GM06990 (cell line): ENCODE data around the gene ZNF70.
"Not testable (repeated sequence)": the region's sequence is repeated elsewhere in the genome, so short reads cannot be mapped to it uniquely, and the experiment has no call there.

Experiments used
- DNase-seq: peaks from one replicate; pipeline ENCODE4 v3.0.0-alpha.2; 2011; ENCODE audit not compliant: insufficient read length; ENCODE audit errors: extremely low read depth
- H3K27me3 ChIP-seq: replicated peaks from 2 replicates; pipeline ENCODE4 v1.6.0; 2011; ENCODE audit warnings: low read length; ENCODE audit not compliant: control insufficient read depth, insufficient read depth
- H3K36me3 ChIP-seq: 2 replicates; pipeline ENCODE4 v1.5.1; 2011; ENCODE audit warnings: low read length; ENCODE audit not compliant: control insufficient read depth, insufficient read depth
- H3K4me3 ChIP-seq: replicated peaks from 2 replicates; pipeline ENCODE4 v1.5.1; 2011; ENCODE audit warnings: low read depth, mild to moderate bottlenecking, control low read depth, low read length
- TF ChIP-seq, protein P1 (sequence below): IDR thresholded peaks from 2 replicates; pipeline ENCODE4 v1.5.1; 2011; ENCODE audit warnings: low read length, control low read depth, mild to moderate bottlenecking, inconsistent platforms; ENCODE audit not compliant: insufficient read depth, poor library complexity, severe bottlenecking

Gene ZNF70

DNA sequence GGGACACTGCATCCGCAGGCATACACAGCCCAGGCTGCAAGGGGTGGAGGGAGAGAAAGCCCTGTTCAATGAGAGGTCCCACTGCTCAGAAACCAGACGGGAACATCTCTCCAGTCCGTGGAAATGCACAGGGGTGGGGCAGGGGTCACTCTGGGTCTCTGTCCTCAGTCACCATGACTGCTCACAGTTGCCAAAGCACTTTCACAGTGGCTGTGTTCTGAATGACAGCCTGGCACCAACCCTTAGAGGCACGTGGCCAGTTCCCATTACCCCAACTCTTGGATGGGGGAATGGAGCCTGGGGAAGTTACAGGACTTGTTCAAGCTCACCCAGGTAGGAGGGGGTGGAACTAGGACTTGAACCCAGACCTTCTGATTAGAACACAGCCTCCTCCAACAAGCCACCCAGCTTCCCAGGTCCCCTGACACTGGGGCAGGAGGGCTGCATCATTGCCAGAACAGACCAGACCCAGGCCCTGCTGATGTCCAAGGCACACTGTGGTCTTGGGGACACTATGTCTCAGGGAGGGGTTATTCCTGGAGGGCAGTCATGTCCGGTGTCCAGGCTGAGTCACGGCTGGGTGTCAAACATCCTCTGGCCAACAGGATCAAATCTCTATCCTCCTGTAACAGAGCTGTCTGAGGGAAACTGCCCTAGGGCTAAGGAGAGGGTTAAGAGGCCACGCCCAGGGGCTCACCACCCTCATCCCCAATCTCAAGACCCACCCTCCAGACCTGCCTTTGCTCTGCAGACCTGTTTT, 8.2 kb downstream of the ZNF70 start:
- DNase-seq = no peak
- TF ChIP-seq, protein P1, sequence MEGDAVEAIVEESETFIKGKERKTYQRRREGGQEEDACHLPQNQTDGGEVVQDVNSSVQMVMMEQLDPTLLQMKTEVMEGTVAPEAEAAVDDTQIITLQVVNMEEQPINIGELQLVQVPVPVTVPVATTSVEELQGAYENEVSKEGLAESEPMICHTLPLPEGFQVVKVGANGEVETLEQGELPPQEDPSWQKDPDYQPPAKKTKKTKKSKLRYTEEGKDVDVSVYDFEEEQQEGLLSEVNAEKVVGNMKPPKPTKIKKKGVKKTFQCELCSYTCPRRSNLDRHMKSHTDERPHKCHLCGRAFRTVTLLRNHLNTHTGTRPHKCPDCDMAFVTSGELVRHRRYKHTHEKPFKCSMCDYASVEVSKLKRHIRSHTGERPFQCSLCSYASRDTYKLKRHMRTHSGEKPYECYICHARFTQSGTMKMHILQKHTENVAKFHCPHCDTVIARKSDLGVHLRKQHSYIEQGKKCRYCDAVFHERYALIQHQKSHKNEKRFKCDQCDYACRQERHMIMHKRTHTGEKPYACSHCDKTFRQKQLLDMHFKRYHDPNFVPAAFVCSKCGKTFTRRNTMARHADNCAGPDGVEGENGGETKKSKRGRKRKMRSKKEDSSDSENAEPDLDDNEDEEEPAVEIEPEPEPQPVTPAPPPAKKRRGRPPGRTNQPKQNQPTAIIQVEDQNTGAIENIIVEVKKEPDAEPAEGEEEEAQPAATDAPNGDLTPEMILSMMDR = no peak
- Histone ChIP-seq H3K4me3 (no peak overlapping the region), H3K36me3 (no peaks in the 10 kb centered on the region; the same call in none of the 2 replicates), H3K27me3 (no peaks in the 10 kb centered on the region)

DNA sequence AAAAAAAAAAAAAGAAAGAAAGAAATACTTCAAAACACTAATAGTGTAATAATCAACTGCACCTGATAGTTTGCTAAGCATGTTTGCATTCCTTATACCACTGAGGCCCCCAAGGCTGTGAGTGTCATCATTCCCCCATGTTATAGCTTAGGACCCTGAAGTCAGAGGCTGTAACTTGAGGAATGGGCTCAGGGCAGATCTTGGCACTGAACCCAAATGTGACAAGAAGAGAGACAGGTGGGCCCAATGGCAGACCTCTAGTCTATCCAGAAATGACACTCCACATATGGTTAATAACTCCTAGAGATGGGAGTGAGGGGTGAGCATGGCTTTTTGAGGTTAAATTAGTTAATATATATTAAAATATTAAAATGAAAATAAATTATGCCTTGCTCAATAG, 13.2 kb downstream of the ZNF70 start:
- H3K27me3 ChIP-seq = no peaks in the 10 kb centered on the region
- TF ChIP-seq, protein P1 = no peak
- no peak overlapping the region for H3K4me3 ChIP-seq
- no peaks in the 10 kb centered on the region; the same call in 1 of the 2 replicates for H3K36me3 ChIP-seq
- DNase-seq = no peak

DNA sequence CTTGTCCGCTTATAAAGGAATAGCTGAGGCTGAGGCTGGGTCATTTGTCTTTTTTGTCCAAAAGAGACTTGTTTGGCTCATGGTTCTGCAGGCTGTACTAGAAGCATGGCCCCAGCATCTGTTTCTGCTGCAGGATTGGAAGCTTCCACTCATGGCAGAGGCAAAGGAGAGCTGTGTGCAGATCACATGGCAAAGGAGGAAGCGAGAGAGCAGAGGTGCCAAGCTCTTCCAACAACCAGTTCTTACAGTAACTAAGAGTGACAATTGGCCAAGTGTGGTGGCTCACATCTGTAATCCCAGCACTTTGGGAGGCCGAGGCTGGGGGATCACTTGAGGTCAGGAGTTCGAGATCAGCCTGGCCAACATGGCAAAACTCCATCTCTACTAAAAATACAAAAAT, 22.8 kb downstream of the ZNF70 start:
- H3K27me3 ChIP-seq, H3K36me3 ChIP-seq, DNase-seq, H3K4me3 ChIP-seq: not testable (repeated sequence)

DNA sequence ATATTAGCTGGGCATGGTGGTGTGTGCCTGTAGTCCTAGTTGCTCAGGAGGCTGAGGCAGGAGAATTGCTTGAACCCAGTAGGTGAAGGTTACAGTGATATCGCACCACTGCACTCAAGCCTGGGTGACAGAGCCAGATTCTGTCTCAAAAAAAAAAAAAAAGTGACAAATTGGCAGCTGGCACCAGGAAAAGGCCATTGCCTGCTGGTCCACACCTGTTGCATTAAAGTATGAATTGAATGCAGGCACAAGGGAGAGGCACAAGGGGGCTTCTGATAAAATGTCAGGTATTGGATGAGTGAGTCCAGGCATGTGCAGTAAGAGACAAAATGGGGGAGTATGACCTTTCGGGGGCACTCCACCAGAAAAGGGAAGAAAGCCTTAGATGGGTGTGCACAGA, 28.2 kb downstream of the ZNF70 start:
- DNase-seq = no peak
- Histone ChIP-seq H3K27me3 (no peaks in the 10 kb centered on the region; the same call in 1 of the 2 replicates), H3K4me3 (no peak overlapping the region), H3K36me3 (no peaks in the 10 kb centered on the region)
- TF ChIP-seq, protein P1 = no peak

DNA sequence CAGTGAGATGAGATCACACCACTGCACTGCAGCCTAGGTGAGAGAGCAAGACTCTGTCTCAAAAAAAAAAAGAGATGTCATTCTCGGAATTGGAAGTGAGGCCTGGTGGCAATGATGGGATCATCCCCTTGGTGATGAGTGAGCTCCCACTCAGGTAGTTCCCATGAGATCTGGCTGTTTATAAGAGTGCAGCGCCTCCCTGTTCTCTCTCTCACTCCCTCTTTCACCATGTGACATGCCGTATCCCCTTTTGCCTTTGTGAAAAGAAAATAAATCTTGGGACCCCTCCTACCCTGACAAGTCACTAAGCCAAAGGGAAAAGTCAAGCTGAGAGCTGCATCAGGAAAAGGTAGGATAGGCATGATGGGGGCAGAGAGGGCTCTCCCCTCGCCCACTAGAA, 28.8 kb downstream of the ZNF70 start:
- Histone ChIP-seq H3K27me3 (no peaks in the 10 kb centered on the region), H3K4me3 (no peak overlapping the region), H3K36me3 (no peaks in the 10 kb centered on the region)
- DNase-seq = no peak
- TF ChIP-seq, protein P1 = no peak

DNA sequence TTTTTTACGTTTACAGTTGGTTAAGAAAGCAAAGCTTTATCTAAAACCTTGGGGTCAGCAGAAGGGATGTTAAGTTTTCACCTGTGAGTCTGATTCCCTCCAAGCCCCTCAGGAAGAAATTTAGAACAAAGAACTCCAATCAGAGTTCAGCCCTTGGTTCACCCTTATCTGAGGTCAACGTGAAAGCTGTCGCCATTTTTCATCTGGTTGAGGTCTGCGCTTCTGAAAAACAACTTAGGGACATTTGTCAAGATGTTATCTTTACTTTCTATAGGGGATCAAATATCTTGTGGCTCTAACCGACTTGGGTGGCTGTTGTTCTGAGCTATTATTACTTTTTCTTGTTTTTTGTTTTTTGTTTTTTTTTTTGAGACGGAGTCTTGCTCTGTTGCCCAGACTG, 30.1 kb downstream of the ZNF70 start:
- Histone ChIP-seq H3K27me3 (no peaks in the 10 kb centered on the region), H3K36me3 (no peaks in the 10 kb centered on the region), H3K4me3 (no peak overlapping the region)
- DNase-seq = no peak
- TF ChIP-seq, protein P1 = no peak
